Astrocyte (in vitro differentiated cells and primary cell): ENCODE data around the gene ST6GALNAC5. TPM values are rescaled to one million over a fixed set of nuclear protein-coding genes. Genes with fewer than 3 reads are reported as not detected.

Experiments
- DNase-seq: peaks from one replicate; pipeline ENCODE4 v3.0.0-alpha.2; 2010; ENCODE audit warnings: low read depth
- FAIRE-seq: peaks from 2 replicates; lab custom pipeline; 2011; peaks lifted over from hg19 to GRCh38; lab: Jason Lieb, UNC
- H2AFZ ChIP-seq: 2 replicates; pipeline ENCODE4 v1.6.0; 2012; ENCODE audit warnings: low read depth, low read length, inconsistent platforms
- H3K27ac ChIP-seq: 2 replicates; pipeline ENCODE4 v1.5.1; 2011; ENCODE audit warnings: low read depth, low read length, inconsistent platforms
- H3K27me3 ChIP-seq: 2 replicates; pipeline ENCODE4 v1.6.0; 2011; ENCODE audit warnings: low read length, inconsistent platforms; ENCODE audit not compliant: insufficient read depth
- H3K36me3 ChIP-seq: 2 replicates; pipeline ENCODE4 v1.5.1; 2011; ENCODE audit warnings: low read length, inconsistent platforms; ENCODE audit not compliant: insufficient read depth
- H3K4me1 ChIP-seq: 2 replicates; pipeline ENCODE4 v1.5.1; 2011; ENCODE audit warnings: low read length, inconsistent platforms; ENCODE audit not compliant: insufficient read depth
- H3K4me2 ChIP-seq: 2 replicates; pipeline ENCODE4 v1.6.0; 2012; ENCODE audit warnings: low read length, inconsistent platforms
- H3K4me3 ChIP-seq: 2 replicates; pipeline ENCODE4 v1.5.1; 2011; ENCODE audit warnings: low read depth, mild to moderate bottlenecking, low read length, inconsistent platforms; ENCODE audit not compliant: insufficient read depth
- H3K79me2 ChIP-seq: 2 replicates; pipeline ENCODE4 v1.6.0; 2012; ENCODE audit warnings: mild to moderate bottlenecking, low read length, inconsistent platforms; ENCODE audit not compliant: insufficient read depth
- H3K9ac ChIP-seq: 2 replicates; pipeline ENCODE4 v1.6.0; 2012; ENCODE audit warnings: mild to moderate bottlenecking, low read length, inconsistent platforms
- H3K9me3 ChIP-seq: 2 replicates; pipeline ENCODE4 v1.5.1; 2012; ENCODE audit warnings: low read depth, mild to moderate bottlenecking, low read length, inconsistent platforms; ENCODE audit not compliant: insufficient read depth
- H4K20me1 ChIP-seq: 2 replicates; pipeline ENCODE4 v1.6.0; 2012; ENCODE audit warnings: low read length, inconsistent platforms; ENCODE audit not compliant: insufficient read depth
- H3K27ac Mint-ChIP-seq: one replicate; pipeline ENCODE4 v1.8.0; 2021; ENCODE audit warnings: mild to moderate bottlenecking, mixed read lengths; ENCODE audit not compliant: unreplicated experiment
- H3K27me3 Mint-ChIP-seq: one replicate; pipeline ENCODE4 v1.8.0; 2021; ENCODE audit warnings: low read depth, mixed read lengths; ENCODE audit not compliant: unreplicated experiment
- H3K36me3 Mint-ChIP-seq: one replicate; pipeline ENCODE4 v1.8.0; 2021; ENCODE audit warnings: low read depth, mixed read lengths; ENCODE audit not compliant: unreplicated experiment
- H3K4me1 Mint-ChIP-seq: one replicate; pipeline ENCODE4 v1.8.0; 2021; ENCODE audit warnings: low read depth, mixed read lengths; ENCODE audit not compliant: unreplicated experiment
- H3K4me3 Mint-ChIP-seq: one replicate; pipeline ENCODE4 v1.8.0; 2021; ENCODE audit warnings: mild to moderate bottlenecking, moderate library complexity, mixed read lengths; ENCODE audit not compliant: unreplicated experiment
- H3K9me3 Mint-ChIP-seq: one replicate; pipeline ENCODE4 v1.8.0; 2021; ENCODE audit warnings: mild to moderate bottlenecking, mixed read lengths; ENCODE audit not compliant: unreplicated experiment
- CTCF ChIP-seq: IDR thresholded peaks from 2 replicates; pipeline ENCODE4 v1.5.1; 2011; ENCODE audit warnings: low read depth, mild to moderate bottlenecking, inconsistent platforms, low read length, moderate library complexity; ENCODE audit not compliant: insufficient read depth
- EZH2 ChIP-seq: IDR thresholded peaks from 2 replicates; pipeline ENCODE4 v1.6.1; 2012; ENCODE audit warnings: mild to moderate bottlenecking, low read length, inconsistent platforms; ENCODE audit not compliant: insufficient read depth
- total RNA-seq: library from RNA; stranded (reverse); gene quantifications from 2 replicates; pipeline ENCODE4 v1.2.1, GENCODE V29; 2021

ST6GALNAC5 gene
- total RNA-seq, 1 donor from 2014 or later, result 1.3 TPM

- H3K9ac ChIP-seq, result no peak overlapping the region
- no peaks in the 10 kb centered on the region for H3K79me2 ChIP-seq
- no peaks in the 10 kb centered on the region for H3K27me3 ChIP-seq
- TF ChIP-seq CTCF, result no peak
- no peak for TF ChIP-seq EZH2
- Mint-ChIP-seq H3K9me3 (no peaks in the 10 kb centered on the region), H3K36me3 (no peaks in the 10 kb centered on the region), H3K27ac (no peak overlapping the region), H3K27me3 (peaks cover 3% of the 10 kb centered on the region), H3K4me1 (no peaks in the 10 kb centered on the region), H3K4me3 (no peak overlapping the region)
- no peaks in the 10 kb centered on the region for H3K4me1 ChIP-seq
- no peak overlapping the region for H3K27ac ChIP-seq
- H2AFZ ChIP-seq, result no peak overlapping the region
- H3K4me2 ChIP-seq, result no peak overlapping the region
- FAIRE-seq (no peak), DNase-seq (no peak)
- no peaks in the 10 kb centered on the region for H4K20me1 ChIP-seq
- H3K9me3 ChIP-seq, result no peaks in the 10 kb centered on the region
- no peaks in the 10 kb centered on the region for H3K36me3 ChIP-seq
- H3K4me3 ChIP-seq, result no peak overlapping the region
Observed at GRCh38 chr1:76881762-76882161, 14.5 kb downstream of the ST6GALNAC5 start.

GRCh38 chr1:76891931-76892622 is 24.8 kb downstream of the ST6GALNAC5 start:
- Histone ChIP-seq H3K4me2 (no peak overlapping the region), H3K27ac (no peak overlapping the region), H3K4me3 (no peak overlapping the region), H4K20me1 (no peaks in the 10 kb centered on the region), H3K4me1 (no peaks in the 10 kb centered on the region), H3K27me3 (no peaks in the 10 kb centered on the region), H3K9me3 (no peaks in the 10 kb centered on the region), H2AFZ (no peak overlapping the region), H3K9ac (no peak overlapping the region), H3K36me3 (no peaks in the 10 kb centered on the region), H3K79me2 (no peaks in the 10 kb centered on the region)
- no peaks in the 10 kb centered on the region for H3K9me3 Mint-ChIP-seq
- no peak overlapping the region for H3K27ac Mint-ChIP-seq
- DNase-seq (no peak), FAIRE-seq (peak; percentile 58)
- no peaks in the 10 kb centered on the region for H3K36me3 Mint-ChIP-seq
- H3K27me3 Mint-ChIP-seq, result no peaks in the 10 kb centered on the region
- H3K4me1 Mint-ChIP-seq, result no peaks in the 10 kb centered on the region
- H3K4me3 Mint-ChIP-seq, result no peak overlapping the region
- TF ChIP-seq EZH2 (no peak), CTCF (no peak)

- Histone ChIP-seq H4K20me1 (no peaks in the 10 kb centered on the region), H3K27ac (no peak overlapping the region), H3K9me3 (no peaks in the 10 kb centered on the region), H3K4me3 (no peak overlapping the region), H2AFZ (no peak overlapping the region), H3K36me3 (no peaks in the 10 kb centered on the region), H3K4me1 (no peaks in the 10 kb centered on the region), H3K79me2 (no peaks in the 10 kb centered on the region), H3K4me2 (no peak overlapping the region), H3K27me3 (no peaks in the 10 kb centered on the region), H3K9ac (no peak overlapping the region)
- H3K36me3 Mint-ChIP-seq, result no peaks in the 10 kb centered on the region
- TF ChIP-seq CTCF (no peak), EZH2 (no peak)
- no peak overlapping the region for H3K27ac Mint-ChIP-seq
- H3K9me3 Mint-ChIP-seq, result no peaks in the 10 kb centered on the region
- no peaks in the 10 kb centered on the region for H3K27me3 Mint-ChIP-seq
- FAIRE-seq (no peak), DNase-seq (no peak)
- no peak overlapping the region for H3K4me3 Mint-ChIP-seq
- no peaks in the 10 kb centered on the region for H3K4me1 Mint-ChIP-seq
Observed at GRCh38 chr1:76892675-76893074, 25.4 kb downstream of the ST6GALNAC5 start.
